Measurements from ENCODE around the gene UCHL1.

- TF ChIP-seq POLR2A (IDR thresholded peaks at IDR 0.05) (no peak), CTCF (IDR thresholded peaks at IDR 0.05) (no peak)
These were observed 28.6 kb downstream of the UCHL1 start for GRCh38 chr4:41285202-41285863.

Measured in uterus (tissue), 2 donors.